GM18907 (cell line): ENCODE data around the gene MYMK.

ENCODE experiments used
- ATAC-seq: cut with Tn5 transposase; IDR thresholded peaks from one replicate; pipeline ENCODE4 v1.9.1; 2021; ENCODE audit warnings: mild to moderate bottlenecking, moderate library complexity; ENCODE audit not compliant: unreplicated experiment

MYMK gene

DNA sequence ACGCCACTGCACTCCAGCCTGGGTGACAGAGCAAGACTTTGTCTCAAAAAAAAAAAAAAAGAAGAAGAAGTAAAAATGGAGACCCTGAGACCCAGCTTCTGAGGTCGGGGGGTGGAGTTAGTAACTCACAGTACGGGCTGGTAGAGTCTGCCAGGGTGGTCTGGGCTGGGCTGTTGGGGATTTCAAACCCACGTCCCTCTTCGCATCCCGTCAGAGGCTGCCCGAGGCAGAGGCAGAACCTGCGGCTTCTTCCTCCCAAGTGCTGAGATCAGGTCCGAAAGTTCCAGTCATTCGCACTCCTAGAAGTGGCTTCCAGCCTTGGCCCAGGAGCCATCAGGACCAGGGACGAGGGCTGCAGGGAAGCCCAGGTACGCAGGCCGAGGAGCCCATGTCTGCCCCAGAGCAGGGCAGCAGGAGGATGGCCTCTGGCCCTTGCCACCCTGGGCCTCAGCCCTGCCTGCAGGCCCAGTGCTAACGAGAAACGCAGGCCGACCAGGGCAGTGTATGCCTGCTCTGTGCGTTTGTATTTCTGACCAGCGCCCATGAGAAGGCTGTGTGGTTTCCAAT is 36.0 kb downstream of the MYMK start:
- no peak for ATAC-seq

DNA sequence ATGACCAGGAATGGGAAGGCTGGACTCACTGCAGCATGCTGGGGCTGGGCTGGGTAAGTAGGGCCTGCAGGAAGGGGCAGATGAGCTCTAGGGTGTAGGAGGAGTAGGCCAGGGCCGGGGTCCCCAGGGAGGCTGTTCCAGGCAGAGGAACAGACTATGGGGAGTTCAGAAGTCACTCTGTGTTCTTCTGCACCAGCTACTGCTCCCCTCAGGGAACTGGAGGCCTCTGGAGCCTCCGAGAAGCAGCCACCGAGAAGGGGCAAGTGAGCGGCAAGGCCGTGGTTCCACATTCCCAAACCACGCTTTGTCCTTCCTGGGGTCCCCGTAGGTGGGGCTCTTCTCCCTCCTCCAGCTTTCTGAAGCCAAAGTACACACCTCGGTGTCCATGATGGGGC is 37.4 kb downstream of the MYMK start:
- no peak for ATAC-seq

DNA sequence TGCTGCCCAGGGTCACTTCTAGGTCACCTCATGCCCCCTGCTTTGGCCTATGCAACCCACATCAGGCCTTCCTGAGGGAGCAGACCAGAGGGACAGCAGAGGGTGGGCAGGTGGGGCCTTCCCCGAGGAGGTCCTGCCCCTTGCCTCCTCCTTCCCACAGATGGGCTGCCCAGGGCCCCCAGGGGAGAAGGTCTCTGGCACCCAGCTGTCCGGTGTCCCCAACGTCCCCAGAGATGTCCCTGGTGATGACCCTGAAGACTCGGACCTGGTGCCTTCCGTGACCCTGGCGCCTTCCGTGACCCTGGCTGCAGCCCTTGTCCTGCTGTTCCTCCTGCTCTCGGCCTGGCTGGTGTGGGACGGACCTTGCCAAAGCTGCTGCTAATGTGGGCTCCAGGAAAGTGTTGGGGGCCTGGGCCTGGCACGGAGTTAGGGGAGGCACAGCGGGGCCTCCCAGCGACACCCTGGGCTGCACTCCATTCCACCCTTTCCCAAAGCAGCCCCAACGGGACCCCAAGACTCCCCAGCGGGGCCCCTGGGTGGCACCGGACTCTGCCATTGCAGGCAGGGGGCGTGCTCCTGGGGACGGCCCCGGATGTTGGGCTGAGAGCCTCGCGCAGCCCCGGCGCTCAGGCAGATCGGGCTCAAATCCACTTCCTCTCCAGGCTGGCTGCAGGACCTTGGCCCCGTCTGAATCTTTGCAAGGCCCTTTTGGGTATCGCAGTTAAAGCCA is 39.1 kb downstream of the MYMK start:
- ATAC-seq, result no peak

DNA sequence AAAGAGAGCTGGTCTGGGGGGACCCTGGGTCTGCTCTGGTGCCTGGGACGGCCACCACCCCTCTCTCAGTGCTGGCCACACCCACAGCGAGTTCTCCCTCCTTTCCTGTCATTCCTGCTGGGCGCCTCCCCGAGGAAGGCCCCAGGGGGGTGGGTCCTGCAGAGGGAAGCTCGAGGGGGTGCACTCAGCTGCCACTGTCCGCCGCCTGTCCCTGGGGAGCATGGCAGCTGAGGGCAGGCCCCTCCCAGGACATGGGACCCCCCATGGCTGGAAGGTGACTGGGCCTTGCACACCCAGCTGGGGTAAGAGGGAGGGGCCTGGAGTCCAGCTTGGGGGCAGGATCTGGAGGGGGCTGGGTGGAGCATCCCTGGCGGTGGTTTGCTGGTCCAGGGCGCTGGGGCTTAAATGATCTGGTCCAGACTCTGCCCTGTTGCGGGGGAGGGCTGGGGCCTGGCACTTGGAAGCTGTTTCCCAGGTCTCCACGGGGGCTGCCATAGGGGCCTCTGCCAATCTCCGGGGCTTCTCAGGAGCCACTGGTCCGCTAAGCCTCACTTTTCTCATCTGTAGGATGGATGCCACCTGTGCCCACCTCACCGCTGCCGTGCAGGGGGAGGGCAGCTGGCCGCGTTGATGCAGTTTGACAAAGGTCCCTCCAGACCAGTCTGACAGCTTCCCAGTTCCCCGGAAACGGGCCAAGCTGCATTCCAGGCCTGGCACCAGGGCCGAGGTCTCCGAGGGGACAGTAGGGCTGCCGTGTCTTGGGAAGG is 39.9 kb downstream of the MYMK start:
- no peak for ATAC-seq

DNA sequence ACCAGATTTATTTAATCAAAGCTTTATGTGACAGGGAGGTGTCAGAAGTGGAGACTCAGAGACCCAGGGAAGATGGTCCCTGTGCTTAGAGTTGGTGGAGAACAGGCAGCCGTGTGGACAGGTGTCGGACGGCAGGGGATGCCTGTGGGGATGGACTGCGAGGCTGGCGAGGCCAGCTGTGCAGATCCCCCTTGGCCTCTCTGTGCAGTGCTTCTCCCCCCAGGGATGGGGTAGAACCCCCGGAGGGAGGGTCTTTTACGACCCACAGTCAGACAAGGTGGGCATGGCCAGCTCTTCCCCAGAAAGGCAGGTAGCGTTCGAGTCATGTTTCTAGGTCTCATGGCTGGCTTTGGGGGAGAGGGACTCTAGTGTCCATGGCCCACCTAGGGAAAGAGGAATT is 41.1 kb downstream of the MYMK start:
- no peak for ATAC-seq

DNA sequence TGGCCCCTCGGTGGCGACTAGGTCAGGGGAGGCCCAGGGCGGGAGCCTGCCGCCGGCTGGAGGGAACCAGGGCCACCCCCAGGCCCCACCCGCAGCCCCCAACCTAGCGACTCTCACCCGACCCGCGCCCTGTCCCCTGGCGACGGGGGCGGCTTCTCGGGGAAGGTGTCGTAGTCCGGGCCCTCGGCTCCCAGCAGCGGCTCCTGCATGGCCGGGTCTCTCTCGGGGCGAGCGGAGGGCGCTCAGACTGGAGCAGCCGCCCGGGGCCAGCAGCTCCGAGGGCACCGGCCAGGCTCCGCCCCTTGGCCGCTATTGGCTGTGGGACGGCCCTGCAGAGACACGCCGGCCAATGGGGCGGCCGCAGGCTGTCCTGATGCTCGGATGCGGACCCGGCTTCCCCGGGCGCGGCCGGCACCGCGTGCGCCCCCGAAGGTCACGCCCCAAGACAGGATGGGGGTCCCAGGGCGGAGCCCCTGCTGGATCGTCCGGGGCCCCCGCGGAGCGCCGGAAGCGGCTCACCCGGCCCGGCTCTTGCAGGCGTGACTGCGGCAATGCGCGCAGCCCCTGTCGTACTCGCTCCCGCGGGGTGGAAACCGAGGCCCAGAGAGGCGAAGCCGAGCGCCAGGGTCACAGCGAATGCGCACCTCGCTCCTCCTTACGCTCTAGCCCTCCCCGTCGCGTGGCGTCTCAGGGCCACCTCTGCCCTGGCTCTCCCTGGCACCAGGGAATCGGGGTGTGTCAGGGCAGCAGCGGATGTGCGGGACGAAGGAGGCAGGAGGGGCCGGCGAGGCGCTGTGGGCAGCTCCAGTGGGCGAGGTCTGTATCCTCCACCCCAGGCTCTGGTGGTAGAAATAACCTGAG is 45.7 kb downstream of the MYMK start, which contains the start of gene SLC2A6:
TSS of gene SLC2A6 (minus strand) at position 249 of the 861 bp plus-strand sequence. CDS start at position 209, 40 bp downstream.
- ATAC-seq, result peak; percentile 86

DNA sequence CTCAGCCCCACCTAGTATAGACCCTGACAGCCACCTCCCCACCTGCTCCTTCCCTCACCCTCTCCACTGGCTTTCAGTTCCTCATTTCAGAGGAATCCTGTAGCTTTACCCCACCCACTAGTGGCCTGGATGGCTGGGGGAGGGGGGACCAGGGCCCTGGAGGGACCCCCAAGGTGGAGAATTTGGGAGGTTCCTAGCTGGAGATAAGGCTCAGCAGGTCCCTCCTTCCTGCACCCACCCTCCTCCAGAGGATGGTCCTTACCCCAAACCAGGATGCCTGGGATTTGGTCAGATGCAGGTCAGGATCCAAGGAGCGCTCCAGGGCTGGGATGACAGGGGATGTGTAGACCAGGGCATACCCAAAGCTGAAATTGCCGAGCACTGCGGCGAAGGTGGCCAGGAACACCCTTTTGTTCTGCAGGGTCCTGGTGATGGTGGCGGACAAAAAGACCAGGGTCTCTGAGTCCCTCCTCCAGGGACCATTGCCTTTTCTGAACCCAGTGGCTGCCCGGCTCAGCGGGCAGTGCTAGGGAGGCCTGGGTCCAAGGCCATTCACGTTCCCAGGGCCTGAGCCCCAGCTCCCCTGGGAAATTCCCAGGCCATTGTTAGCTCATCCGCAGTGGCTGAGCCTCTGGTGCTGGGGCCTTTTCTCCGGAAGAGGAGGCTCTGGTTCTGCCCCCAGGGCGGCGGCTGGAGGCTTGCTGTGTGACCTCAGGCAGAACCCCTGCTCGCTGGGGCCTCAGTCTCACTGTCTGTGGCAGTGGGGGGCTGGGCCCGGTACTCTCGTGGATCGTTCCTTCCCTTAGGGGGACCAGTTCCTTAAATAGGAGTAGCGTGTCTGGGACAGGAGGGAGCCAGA is 46.5 kb downstream of the MYMK start:
- peak; percentile 28 for ATAC-seq

DNA sequence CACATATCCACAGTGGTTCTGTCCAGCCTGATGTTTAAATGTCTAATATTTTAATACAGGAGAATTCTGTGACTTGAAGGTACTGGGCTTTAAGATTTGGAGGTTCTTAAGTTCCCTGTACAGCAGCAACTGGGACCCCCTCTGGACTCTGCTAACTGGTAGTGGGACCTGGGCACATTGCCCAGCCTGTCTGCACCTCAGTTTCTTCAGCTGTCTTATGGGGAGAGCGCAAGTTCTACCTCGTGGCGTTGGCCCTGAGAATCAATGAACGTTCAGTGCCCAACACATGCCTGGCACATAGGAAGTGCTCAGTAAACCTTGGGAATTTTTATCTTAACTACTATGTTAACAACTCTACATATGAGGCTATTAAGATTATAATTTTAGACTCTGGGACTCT is 47.3 kb downstream of the MYMK start:
- no peak for ATAC-seq

DNA sequence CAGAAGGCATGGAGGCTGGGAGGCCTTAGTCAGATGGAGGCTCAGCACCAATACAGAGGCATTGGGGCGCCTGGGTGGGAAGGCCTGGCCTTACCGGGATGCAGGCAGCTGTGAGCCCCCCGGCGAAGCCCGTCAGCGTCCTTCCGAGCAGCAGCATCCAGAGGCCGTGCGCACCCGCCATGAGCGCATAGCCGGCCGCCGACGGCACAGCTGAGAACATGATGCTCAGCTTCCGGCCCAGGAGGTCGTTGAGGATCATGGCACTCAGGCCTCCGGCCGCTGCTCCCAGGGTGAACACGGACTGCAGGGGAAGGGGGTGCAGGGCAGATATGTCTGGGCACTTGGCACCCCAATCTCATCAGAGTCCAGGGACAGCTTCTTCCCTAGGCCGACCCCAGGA is 47.8 kb downstream of the MYMK start:
- no peak for ATAC-seq

DNA sequence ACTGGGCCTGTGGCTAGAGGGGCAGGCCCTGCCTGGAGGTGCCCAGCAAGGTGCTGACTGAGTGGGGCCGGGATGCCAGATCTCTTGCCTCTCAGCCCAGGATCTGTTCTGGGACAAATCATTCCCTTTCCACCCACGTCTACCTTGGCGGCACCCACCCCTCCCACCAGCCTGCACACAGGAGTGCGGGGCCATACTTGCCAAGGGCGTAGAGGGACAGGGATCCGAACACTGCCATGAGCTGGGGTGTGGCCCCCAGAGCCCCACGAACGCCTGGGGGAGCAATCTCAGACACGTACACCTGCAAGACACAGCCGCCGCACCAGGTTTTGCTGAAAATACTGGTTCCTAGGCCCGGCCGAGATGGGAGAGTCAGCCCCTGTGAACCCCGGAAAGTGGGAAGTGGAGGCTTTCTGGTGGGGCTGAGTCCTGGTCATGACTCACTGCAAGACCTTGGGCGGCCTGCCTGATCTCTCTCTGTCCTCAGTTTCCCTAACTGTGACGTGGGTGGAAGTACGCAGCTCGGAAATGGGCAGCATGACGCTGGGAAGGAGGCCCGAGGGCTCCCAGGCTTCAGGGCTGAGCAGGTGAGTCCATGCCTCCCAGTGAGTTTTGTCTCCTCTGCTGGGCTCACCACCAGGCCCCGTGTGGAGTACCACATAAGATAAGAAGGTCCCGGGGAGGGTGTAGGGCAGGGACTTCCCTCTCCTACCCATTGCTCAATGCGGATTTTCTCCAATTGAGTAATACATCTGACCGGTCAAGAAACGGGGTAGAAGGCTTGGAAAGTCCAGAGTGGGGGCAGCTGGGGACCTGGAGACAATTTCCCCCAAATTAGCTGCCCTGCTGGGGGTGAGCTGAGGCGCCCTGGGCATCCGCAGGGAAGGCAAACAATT is 48.5 kb downstream of the MYMK start:
- ATAC-seq, result no peak

DNA sequence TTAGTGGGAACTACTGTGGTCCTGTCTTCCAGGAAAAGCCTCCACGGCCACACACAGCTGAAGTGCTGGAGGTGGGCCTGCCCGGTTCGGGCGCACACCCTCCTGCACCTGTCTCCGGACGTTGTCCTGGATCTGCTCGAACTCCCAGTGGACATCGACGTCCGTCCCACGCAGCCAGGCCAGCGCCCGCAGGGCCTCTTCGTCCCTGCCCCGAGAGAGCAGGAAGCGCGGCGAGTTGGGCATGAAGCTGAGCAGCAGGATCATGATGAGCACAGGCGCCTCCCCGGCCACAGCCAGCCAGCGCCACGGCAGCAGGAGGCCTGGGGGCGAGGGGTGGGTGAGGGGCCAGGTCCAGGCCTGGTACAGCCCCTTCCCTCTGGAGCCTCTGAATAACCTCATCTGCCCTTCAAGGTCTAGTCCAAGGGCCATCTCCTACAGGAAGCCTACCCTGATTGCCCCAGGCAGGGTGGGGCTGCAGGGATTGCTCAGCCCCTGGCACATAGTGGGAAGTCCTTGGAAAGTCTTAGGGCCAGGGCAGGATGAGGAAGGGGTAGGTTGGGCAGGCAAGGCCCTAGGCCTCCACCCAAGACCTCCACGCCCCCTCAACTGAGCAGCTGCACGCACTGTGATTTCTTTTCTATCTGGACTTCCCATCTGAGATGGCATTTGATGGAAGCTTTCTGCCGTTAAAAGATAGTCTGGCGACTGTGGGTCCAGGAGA is 49.3 kb downstream of the MYMK start:
- no peak for ATAC-seq

DNA sequence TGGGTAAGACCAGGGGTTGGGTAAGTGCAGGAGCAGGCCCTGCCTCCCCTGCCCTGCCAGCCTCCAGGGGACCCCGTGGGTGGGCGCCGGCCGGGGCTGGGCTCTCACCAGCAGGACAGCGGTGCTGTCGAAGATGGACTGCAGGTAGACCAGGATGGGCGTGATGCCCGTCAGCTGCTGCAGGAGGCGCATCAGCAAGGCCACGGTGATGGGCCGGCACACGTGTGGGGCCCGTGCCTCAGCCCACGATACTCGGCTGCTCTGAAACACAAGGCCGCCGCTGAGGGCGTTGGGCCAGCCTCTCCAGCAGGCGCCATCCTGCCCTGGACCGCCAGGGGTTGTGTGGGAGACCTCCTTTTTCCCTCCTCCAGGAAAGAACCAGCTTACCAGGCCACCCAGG is 49.9 kb downstream of the MYMK start:
- ATAC-seq, result no peak

DNA sequence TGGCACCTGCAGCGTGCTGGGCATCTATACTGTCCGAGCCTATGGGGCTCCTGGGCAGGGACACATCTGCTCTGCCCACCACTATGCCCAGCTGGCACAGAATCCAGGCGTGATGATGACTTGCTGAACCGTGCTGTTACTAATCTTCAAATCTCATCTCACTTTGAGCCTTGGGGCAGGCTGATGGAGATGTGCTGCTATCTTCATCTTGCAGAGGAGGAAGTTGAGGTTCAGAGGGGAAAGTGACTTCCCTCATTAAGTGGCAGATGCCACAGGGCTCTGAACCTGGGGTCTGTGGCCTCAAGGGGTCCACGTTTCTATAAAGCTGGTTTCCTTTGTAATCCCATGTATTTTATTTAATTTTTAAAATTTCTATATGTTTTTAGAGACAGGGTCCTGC is 50.5 kb downstream of the MYMK start:
- no peak for ATAC-seq

DNA sequence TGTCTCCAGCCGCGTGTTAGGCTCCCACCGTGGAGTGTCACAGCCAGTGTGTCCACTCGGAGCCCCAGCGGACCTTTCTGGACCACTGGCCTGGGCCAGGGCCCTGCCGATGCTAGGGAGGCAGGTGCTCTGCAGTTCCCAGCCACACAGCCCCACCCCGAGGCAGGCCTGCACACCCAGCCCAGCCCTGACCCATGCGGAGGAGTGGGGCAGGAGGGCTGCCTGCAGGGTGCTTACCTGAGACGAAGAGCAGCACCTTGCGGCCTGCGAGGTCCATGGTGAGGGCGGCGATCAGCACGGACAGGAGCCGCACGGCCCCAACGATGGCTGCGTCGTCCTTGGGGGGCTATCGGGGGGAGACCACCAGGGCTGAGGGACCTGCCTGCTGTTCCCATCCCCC is 51.0 kb downstream of the MYMK start:
- no peak for ATAC-seq

DNA sequence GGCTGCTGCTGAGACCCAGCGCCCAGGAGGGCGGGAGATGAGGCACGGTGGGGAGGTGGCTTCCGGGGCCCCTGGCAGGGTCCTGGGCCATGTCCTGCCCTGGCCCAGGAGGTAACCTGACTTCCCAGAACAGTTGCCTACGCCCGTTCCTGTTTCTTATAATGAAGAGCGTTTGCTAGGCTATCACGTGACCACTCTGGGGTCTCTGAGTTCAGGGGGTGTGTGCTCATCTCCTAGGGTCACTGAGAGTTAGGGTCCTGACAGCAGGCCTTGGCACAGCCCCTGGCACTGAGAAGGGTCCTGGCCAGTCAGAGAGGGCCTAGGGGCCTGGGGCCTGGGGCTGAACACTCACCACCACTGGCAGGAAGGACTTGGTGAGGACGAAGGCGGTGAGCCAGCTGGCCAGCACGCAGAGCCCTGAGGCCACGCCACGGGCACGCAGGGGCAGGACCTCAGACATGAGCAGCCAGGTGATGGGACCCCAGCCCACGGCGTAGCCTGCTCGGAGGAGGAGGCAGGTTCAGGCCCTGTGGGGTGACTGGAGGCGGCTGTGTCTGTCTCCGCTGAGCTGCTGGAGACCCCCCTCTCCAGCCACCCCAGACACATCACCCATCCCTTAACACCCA is 51.9 kb downstream of the MYMK start:
- no peak for ATAC-seq

DNA sequence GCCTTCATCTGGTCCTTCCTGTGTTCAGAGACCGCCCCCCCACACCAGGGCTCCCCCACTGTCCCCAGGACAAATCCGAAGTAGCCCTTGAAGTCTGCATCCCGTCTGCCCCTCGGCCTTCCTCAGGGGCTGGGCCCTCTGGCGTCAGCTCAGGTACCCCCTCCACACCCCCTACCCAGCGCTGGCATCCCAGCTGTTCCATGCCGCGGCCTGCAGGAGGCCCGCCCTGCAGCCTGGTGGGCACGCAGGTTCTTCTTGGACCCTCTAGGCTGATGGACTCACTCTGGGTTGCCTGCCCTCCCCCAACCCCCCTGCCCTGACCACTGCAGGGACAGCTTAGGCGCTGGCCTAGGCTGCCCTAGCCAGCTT is 52.5 kb downstream of the MYMK start:
- ATAC-seq, result no peak

DNA sequence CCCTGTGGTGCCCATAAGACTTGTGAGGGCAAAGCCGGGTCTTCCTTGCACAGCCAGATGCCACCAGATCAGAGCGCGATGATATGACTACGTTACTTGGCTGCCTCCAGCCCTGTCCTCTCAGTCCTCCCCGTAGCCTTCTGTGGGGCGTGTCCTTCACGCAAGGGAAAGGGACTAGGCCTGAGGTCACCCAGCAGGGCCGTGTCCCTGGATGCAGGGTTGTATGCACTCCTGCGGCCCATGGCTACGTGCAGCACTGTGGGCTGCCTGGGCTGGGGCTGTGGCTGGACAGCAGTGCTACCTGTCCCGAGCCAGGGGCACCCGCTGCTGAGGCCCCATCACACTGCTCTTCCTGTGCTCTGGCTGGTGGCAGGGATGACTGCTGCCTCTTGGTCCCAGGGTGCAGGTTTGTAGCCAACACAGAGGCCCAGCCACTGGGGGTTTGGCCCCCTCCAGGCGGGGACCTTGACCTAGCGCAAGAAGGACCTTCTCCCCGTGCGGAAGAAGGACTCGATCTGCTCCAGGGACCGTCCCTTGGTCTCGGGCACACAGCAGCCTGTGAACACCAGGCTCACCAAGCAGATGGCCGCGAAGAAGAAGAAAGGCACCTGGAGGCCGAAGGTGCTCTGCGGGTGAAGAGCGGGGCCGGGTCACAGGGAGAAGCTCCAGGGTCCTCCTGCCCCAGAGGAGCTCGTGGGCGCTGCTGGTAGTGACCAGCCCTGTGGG is 53.0 kb downstream of the MYMK start:
- no peak for ATAC-seq

DNA sequence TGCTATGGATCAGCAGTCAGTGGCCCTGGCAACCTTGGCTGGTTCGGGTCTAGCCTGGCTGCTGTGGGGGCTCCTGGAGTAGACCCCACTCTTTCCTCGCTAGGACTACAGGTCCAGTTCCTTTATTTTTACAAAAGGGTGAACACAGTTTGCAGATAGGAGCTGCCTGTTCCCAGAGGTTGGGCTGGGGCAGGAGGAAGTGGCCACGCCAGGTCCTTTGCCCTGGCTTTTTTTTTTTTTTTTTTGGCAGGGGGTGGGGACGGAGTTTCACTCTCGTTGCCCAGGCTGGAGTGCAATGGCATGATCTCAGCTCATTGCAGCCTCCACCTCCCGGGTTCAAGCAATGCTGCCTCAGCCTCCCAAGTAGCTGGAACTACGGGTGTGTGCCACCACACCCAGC is 53.8 kb downstream of the MYMK start:
- ATAC-seq, result no peak
